Body of pancreas (tissue), 4 donors: Measurements from ENCODE around the gene OSBPL10. TPM values are rescaled to one million over a fixed set of nuclear protein-coding genes. Genes with fewer than 3 reads are reported as not detected.

Experiments
- ATAC-seq: fragments of 150-250 bp; one replicate; pipeline ENCODE4 v1.9.1; 2016
- DNase-seq, 4 donors: peaks; one replicate each; pipeline ENCODE4 v3.0.0-alpha.2; 2019
- H3K27ac ChIP-seq, 4 donors: fragments of 200-600 bp; sonication (generic); 1 replicate in 3 of 4; 2 replicates in 1 of 4; pipeline versions ENCODE4 v1.5.1 to v1.6.1; 2016 to 2019; ENCODE audit warnings: mild to moderate bottlenecking in 1 of 4, mixed read lengths in 1 of 4, moderate library complexity in 1 of 4
- H3K27me3 ChIP-seq, 2 donors: fragments of 200-600 bp; sonication (generic); one replicate each; pipeline ENCODE4 v1.6.0; 2016; ENCODE audit warnings: mild to moderate bottlenecking in 1 of 2
- H3K36me3 ChIP-seq, 2 donors: fragments of 200-600 bp; sonication (generic); replicated peaks in 1 of 2; 2 replicates each; pipeline ENCODE4 v1.5.1; 2016; ENCODE audit warnings: low read depth in 2 of 2; ENCODE audit not compliant: insufficient read depth in 1 of 2
- H3K4me1 ChIP-seq: fragments of 200-600 bp; sonication (generic); one replicate; pipeline ENCODE4 v1.6.0; 2016
- H3K4me3 ChIP-seq, 2 donors: fragments of 200-600 bp; sonication (generic); 1 replicate in 1 of 2; 2 replicates in 1 of 2; pipeline ENCODE4 v1.5.1; 2016 to 2019
- H3K9me3 ChIP-seq, 3 donors: fragments of 200-600 bp; sonication (generic); 1 replicate in 2 of 3; 2 replicates in 1 of 3; pipeline ENCODE4 v1.5.1; 2016
- POLR2A ChIP-seq, 3 donors: fragments of 450-650 bp; IDR thresholded peaks; one replicate each; pipeline ENCODE4 v1.6.1; 2016; ENCODE audit warnings: antibody characterized with exemption in 3 of 3, mild to moderate bottlenecking in 2 of 3
- WGBS, 2 donors: methylation state at CpG; one replicate each; pipeline ENCODE4 v1.1.5; 2017; 5-methylcytosine and 5-hydroxymethylcytosine counted together
- intact Hi-C: fragments of 100-400 bp; cut with DNase I; formaldehyde crosslinking; loops from one replicate; pipeline ENCODE4 v1.15.1; 2023
- total RNA-seq, 2 donors: library from RNA; depleted of rRNA; stranded (reverse); fragments of >200 nt; gene quantifications; one replicate each; pipeline ENCODE4 v1.1.0, GENCODE V29; 2016
- TF ChIP-seq, protein P1 (sequence below), 7 experiments: fragments of 450-650 bp in 4 of 7; fragments of 200-600 bp in 3 of 7; sonication (generic) in 3 of 7; IDR thresholded peaks; one replicate each; pipeline ENCODE4 v1.5.1; 2016 to 2019; ENCODE audit warnings: antibody characterized with exemption in 7 of 7

Gene OSBPL10
- total RNA-seq, 2 donors from 2014 or later = 3.4 to 27.0 TPM

DNA sequence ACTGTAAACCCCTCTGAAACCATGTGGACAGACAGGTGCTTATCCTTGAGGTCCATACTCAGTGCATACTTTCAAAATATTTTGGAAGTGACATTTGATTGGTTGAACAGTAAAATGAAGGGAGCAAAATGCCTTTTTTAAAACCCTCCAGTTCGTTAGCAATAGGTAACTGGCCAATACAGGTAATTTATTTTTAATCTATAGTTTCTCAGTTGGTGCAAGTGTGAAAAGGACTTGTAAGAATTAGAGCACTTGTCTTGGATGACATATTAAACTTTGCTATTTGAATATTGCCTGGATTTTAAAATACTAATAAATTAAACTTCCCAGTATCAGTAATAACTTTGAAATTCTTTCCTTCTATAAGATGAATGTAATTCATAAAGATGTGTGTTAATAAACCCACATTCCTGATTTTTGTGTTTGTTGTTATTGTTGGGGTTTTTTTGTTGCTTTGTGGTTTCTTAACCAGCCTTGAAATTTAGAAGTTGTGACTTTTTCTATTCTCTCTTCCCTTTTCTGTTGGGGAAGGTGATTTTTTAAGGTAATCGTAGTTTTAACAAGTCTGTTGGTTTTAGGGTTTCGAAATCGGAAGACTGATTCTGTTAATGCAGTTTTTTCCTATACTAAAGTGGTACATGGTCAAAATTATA lies 358.3 kb downstream of the OSBPL10 start:
- Histone ChIP-seq H3K27me3 (no peaks in the 10 kb centered on the region), H3K4me1 (no peaks in the 10 kb centered on the region), H3K27ac (no peak overlapping the region), H3K9me3 (no peaks in the 10 kb centered on the region), H3K4me3 (no peak overlapping the region), H3K36me3 (peaks cover 0 to 26% of the 10 kb centered on the region in 2 donors)
- no peak for TF ChIP-seq POLR2A (IDR thresholded peaks at IDR 0.05)
- TF ChIP-seq, protein P1, sequence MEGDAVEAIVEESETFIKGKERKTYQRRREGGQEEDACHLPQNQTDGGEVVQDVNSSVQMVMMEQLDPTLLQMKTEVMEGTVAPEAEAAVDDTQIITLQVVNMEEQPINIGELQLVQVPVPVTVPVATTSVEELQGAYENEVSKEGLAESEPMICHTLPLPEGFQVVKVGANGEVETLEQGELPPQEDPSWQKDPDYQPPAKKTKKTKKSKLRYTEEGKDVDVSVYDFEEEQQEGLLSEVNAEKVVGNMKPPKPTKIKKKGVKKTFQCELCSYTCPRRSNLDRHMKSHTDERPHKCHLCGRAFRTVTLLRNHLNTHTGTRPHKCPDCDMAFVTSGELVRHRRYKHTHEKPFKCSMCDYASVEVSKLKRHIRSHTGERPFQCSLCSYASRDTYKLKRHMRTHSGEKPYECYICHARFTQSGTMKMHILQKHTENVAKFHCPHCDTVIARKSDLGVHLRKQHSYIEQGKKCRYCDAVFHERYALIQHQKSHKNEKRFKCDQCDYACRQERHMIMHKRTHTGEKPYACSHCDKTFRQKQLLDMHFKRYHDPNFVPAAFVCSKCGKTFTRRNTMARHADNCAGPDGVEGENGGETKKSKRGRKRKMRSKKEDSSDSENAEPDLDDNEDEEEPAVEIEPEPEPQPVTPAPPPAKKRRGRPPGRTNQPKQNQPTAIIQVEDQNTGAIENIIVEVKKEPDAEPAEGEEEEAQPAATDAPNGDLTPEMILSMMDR (IDR thresholded peaks at IDR 0.05) = no peak
- no peak for ATAC-seq
- WGBS, 2 donors = 76 to 94% methylated on average over 4 of the region's 4 CpGs
- intact Hi-C loops = no loop called here
- no peak for DNase-seq

DNA sequence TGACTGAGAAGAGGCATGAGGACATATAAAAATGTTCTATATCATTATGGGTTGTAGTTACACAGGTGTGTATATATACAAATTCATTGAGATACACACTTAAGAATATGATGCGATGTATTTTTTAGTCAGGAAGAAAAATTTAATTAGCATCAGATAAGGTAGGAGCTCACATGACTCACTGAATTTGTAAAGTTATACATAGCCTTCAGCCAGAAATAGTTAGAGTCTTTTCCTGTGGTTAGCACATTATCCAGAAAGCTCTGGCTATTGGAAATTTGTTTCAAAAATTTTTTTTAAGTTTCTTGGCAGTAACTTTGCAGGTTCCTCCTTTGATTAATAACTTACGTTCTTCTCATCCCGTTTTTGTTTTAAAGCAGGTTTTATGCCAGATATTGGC lies 359.7 kb downstream of the OSBPL10 start:
- Histone ChIP-seq H3K27me3 (no peaks in the 10 kb centered on the region), H3K4me1 (no peaks in the 10 kb centered on the region), H3K9me3 (no peaks in the 10 kb centered on the region), H3K4me3 (no peak overlapping the region), H3K27ac (no peak overlapping the region), H3K36me3 (peaks cover 0 to 20% of the 10 kb centered on the region in 2 donors)
- TF ChIP-seq, protein P1 (IDR thresholded peaks at IDR 0.05) = no peak
- TF ChIP-seq POLR2A (IDR thresholded peaks at IDR 0.05) = no peak
- 86 to 87% methylated on average over 3 of the region's 3 CpGs for WGBS, 2 donors
- intact Hi-C loops = no loop called here
- DNase-seq = no peak
- no peak for ATAC-seq

DNA sequence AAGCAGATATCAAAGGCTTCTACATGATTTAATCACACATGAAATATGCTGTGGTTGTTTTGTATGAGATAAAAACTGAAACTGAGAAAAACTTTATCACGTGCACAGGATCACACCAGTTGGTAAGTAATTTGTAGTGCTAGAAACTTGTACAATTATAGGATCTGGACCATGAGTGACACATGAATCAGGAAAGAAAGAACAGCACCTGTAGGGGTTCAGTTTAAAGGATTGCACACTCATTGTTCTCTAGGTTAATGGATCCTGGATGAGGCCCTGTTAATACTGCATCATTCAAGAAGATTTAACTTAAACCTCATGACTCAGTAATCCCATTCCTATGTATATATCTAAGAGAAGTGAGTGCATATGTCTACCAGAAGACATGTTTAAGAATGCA lies 360.4 kb downstream of the OSBPL10 start:
- intact Hi-C loops = no loop called here

DNA sequence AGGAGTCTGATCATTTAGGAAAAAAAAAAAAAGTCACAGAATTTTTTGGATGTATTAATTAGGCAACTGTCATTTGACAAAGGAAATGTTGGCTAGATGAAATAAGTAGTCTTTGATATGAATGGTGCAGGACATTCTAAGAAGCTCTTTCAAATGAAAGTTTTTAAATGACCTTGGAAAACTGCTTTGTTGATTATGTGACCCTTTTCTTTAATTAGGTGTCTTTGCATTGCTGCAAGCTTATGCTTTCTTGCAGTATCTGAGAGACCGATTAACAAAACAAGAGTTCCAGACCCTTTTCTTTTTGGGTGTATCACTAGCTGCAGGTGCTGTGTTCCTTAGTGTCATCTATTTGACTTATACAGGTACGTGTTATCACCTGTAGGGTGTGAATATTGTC lies 364.4 kb downstream of the OSBPL10 start:
- DNase-seq (no peak), ATAC-seq (no peak)
- Histone ChIP-seq H3K4me3 (no peak overlapping the region), H3K27ac (no peak overlapping the region), H3K9me3 (no peaks in the 10 kb centered on the region), H3K27me3 (no peaks in the 10 kb centered on the region), H3K36me3 (peaks cover 0 to 4% of the 10 kb centered on the region in 2 donors), H3K4me1 (peaks cover 21% of the 10 kb centered on the region)
- TF ChIP-seq POLR2A (IDR thresholded peaks at IDR 0.05) = no peak
- TF ChIP-seq, protein P1 (IDR thresholded peaks at IDR 0.05) = no peak
- 83 to 95% methylated on average over 2 of the region's 2 CpGs for WGBS, 2 donors
- intact Hi-C loops = no loop called here

More for the DNA sequence above, 360.4 kb downstream of the OSBPL10 start:
- Histone ChIP-seq H3K4me1 (no peaks in the 10 kb centered on the region), H3K27me3 (no peaks in the 10 kb centered on the region), H3K27ac (no peak overlapping the region), H3K4me3 (no peak overlapping the region), H3K9me3 (no peaks in the 10 kb centered on the region), H3K36me3 (peaks cover 0 to 14% of the 10 kb centered on the region in 2 donors)
- TF ChIP-seq, protein P1 (IDR thresholded peaks at IDR 0.05) = no peak
- TF ChIP-seq POLR2A (IDR thresholded peaks at IDR 0.05) = no peak
- ATAC-seq (no peak), DNase-seq (no peak)
- WGBS, 2 donors = 87 to 94% methylated on average over 1 of the region's 1 CpG
